Ascending aorta (tissue), 2 donors: Measurements from ENCODE around the gene CRISPLD2. TPM values are rescaled to one million over a fixed set of nuclear protein-coding genes. Genes with fewer than 3 reads are reported as not detected.
"Not testable (repeated sequence)": the region's sequence is repeated elsewhere in the genome, so short reads cannot be mapped to it uniquely, and the experiment has no call there.

Experiments used
- DNase-seq, 2 donors: peaks; one replicate each; pipeline ENCODE4 v3.0.0-alpha.2; 2019; ENCODE audit warnings: low spot score in 2 of 2
- H3K27ac ChIP-seq, 2 donors: fragments of 200-600 bp; sonication (generic); one replicate each; pipeline ENCODE4 v1.5.1; 2016 to 2017; ENCODE audit warnings: mild to moderate bottlenecking in 1 of 2
- H3K27me3 ChIP-seq: fragments of 200-600 bp; sonication (generic); one replicate; pipeline ENCODE4 v1.5.1; 2017
- H3K36me3 ChIP-seq, 2 donors: fragments of 200-600 bp; sonication (generic); one replicate each; pipeline ENCODE4 v1.5.1; 2016
- H3K4me1 ChIP-seq, 2 donors: fragments of 200-600 bp; sonication (generic); one replicate each; pipeline ENCODE4 v1.5.1; 2016 to 2017; ENCODE audit warnings: mild to moderate bottlenecking in 1 of 2
- H3K4me3 ChIP-seq, 2 donors: fragments of 200-600 bp; sonication (generic); one replicate each; pipeline ENCODE4 v1.5.1; 2016 to 2017; ENCODE audit warnings: mild to moderate bottlenecking in 1 of 2
- H3K9me3 ChIP-seq, 2 donors: fragments of 200-600 bp; sonication (generic); one replicate each; pipeline ENCODE4 v1.5.1; 2016
- intact Hi-C: fragments of 100-400 bp; cut with DNase I; formaldehyde crosslinking; loops from one replicate; pipeline ENCODE4 v1.15.1; 2023
- total RNA-seq: library from RNA; depleted of rRNA; stranded (reverse); fragments of >200 nt; gene quantifications from one replicate; pipeline ENCODE4 v1.1.0, GENCODE V29; 2016
- TF ChIP-seq, protein P1 (sequence below), 3 experiments: fragments of 200-600 bp in 2 of 3; fragments of 450-650 bp in 1 of 3; sonication (generic) in 2 of 3; IDR thresholded peaks; one replicate each; pipeline ENCODE4 v1.5.1; 2016 to 2019; ENCODE audit warnings: antibody characterized with exemption in 3 of 3, mild to moderate bottlenecking in 1 of 3, moderate library complexity in 1 of 3

CRISPLD2 gene
- total RNA-seq, 1 donor from 2014 or later, result 204 TPM

DNA sequence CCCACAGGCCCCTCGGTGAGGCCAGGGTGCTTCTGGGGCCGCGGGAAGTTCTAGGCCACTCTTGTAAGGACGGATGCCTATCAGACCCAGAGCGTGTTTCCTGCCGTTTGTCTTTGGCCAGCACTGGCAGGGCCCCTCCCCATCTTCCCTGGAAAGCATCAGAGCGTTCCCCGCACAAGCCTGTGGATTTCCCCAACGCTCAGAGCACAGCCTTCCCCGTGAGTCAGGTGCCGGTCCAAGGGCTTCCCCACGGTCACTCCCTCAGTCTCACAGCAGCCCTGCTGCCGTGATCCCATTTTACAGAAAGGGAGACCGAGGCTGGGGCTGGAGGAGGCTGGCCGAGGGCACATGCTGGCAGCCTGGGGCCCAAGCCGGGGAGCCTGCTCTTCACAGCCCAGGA is 33.7 kb downstream of the CRISPLD2 start:
- no peak for DNase-seq
- H3K4me3 ChIP-seq, result no peak overlapping the region
- TF ChIP-seq, protein P1, sequence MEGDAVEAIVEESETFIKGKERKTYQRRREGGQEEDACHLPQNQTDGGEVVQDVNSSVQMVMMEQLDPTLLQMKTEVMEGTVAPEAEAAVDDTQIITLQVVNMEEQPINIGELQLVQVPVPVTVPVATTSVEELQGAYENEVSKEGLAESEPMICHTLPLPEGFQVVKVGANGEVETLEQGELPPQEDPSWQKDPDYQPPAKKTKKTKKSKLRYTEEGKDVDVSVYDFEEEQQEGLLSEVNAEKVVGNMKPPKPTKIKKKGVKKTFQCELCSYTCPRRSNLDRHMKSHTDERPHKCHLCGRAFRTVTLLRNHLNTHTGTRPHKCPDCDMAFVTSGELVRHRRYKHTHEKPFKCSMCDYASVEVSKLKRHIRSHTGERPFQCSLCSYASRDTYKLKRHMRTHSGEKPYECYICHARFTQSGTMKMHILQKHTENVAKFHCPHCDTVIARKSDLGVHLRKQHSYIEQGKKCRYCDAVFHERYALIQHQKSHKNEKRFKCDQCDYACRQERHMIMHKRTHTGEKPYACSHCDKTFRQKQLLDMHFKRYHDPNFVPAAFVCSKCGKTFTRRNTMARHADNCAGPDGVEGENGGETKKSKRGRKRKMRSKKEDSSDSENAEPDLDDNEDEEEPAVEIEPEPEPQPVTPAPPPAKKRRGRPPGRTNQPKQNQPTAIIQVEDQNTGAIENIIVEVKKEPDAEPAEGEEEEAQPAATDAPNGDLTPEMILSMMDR (IDR thresholded peaks at IDR 0.05), result no peak
- no peak overlapping the region for H3K27ac ChIP-seq
- H3K9me3 ChIP-seq, result no peaks in the 10 kb centered on the region
- intact Hi-C loops, result no loop called here
- no peaks in the 10 kb centered on the region for H3K4me1 ChIP-seq
- H3K27me3 ChIP-seq, result no peaks in the 10 kb centered on the region
- peaks cover 0 to 3% of the 10 kb centered on the region in 2 donors for H3K36me3 ChIP-seq

- H3K9me3 ChIP-seq, result peaks cover 10 to 12% of the 10 kb centered on the region in 2 donors
- no peaks in the 10 kb centered on the region for H3K27me3 ChIP-seq
- no peaks in the 10 kb centered on the region for H3K4me1 ChIP-seq
- H3K36me3 ChIP-seq, result peaks cover 0 to 9% of the 10 kb centered on the region in 2 donors
- no peak overlapping the region for H3K27ac ChIP-seq
- TF ChIP-seq, protein P1 (IDR thresholded peaks at IDR 0.05), result no peak
- DNase-seq, result no peak
- no peak overlapping the region for H3K4me3 ChIP-seq
- intact Hi-C loops, result no loop called here
Measured at GRCh38 chr16:84854759-84855158, 35.0 kb downstream of the CRISPLD2 start.

- DNase-seq, H3K27ac ChIP-seq, H3K27me3 ChIP-seq, H3K36me3 ChIP-seq, H3K4me1 ChIP-seq, H3K4me3 ChIP-seq, intact Hi-C loops: not testable (repeated sequence)
- H3K9me3 ChIP-seq, result peaks cover 12 to 18% of the 10 kb centered on the region in 2 donors
Measured at GRCh38 chr16:84855435-84856202, 35.8 kb downstream of the CRISPLD2 start.

- H3K27ac ChIP-seq, intact Hi-C loops: not testable (repeated sequence)
Measured at GRCh38 chr16:84856203-84856581, 36.4 kb downstream of the CRISPLD2 start.

GRCh38 chr16:84856811-84857210 is 37.0 kb downstream of the CRISPLD2 start:
- H3K27ac ChIP-seq, H3K4me1 ChIP-seq, H3K4me3 ChIP-seq, H3K36me3 ChIP-seq, H3K27me3 ChIP-seq, intact Hi-C loops, DNase-seq: not testable (repeated sequence)
- peaks cover 12 to 18% of the 10 kb centered on the region in 2 donors for H3K9me3 ChIP-seq

More at GRCh38 chr16:84856203-84856581, 36.4 kb downstream of the CRISPLD2 start:
- not testable (repeated sequence) for DNase-seq, H3K36me3 ChIP-seq, H3K4me1 ChIP-seq, H3K4me3 ChIP-seq, H3K27me3 ChIP-seq
- H3K9me3 ChIP-seq, result peaks cover 12 to 18% of the 10 kb centered on the region in 2 donors

DNA sequence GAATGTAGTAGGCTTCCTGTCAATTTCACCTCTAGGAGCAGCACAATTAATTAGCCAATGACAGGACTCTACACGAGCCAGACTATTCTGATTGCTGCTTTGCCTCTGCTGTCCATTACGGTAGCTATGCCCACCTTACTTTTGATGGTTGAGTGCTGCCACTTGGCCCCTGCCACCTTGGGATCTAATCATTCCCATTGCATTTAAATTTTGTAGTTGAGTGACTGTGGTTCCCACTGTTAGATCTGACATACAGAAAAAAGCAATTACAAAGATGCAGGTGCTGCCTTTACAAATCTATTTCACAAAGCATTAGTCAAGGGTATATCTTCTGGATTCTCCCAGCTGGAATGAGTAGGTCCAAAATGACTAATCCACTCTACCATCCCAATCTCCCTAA is 39.9 kb downstream of the CRISPLD2 start:
- H3K36me3 ChIP-seq, result peaks cover 0 to 9% of the 10 kb centered on the region in 2 donors
- TF ChIP-seq, protein P1 (IDR thresholded peaks at IDR 0.05), result no peak
- no peak overlapping the region for H3K4me3 ChIP-seq
- no peaks in the 10 kb centered on the region for H3K27me3 ChIP-seq
- H3K4me1 ChIP-seq, result no peaks in the 10 kb centered on the region
- H3K9me3 ChIP-seq, result peaks cover 12 to 18% of the 10 kb centered on the region in 2 donors
- no peak for DNase-seq
- no peak overlapping the region for H3K27ac ChIP-seq
- intact Hi-C loops, result no loop called here

DNA sequence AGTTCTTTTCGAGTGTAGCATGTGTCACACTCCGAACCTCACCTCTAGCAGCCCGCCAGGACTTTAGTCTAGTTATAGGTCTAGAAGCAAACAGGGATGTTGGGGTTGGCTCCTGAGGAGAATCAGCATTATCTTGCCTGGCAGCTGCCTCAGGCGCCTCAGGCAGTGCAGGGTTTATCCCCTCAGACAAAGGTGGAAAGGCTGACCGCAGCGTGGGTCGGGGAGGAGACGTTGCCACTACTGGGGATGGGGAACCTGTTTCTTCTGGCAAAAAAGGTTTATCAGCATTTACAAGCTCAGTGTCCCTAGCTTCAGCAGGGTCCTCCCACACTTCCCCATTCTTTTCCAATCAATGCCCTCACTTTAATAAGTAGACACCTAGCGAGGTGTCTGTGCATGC is 40.6 kb downstream of the CRISPLD2 start:
- TF ChIP-seq, protein P1 (IDR thresholded peaks at IDR 0.05), result no peak
- intact Hi-C loops, result no loop called here
- peaks cover 0 to 9% of the 10 kb centered on the region in 2 donors for H3K36me3 ChIP-seq
- no peaks in the 10 kb centered on the region for H3K27me3 ChIP-seq
- no peak overlapping the region for H3K27ac ChIP-seq
- H3K9me3 ChIP-seq, result peaks cover 12 to 18% of the 10 kb centered on the region in 2 donors
- no peak overlapping the region for H3K4me3 ChIP-seq
- DNase-seq, result no peak
- no peaks in the 10 kb centered on the region for H3K4me1 ChIP-seq
